MM.1S (cell line): ENCODE measurements around the gene TNFSF8.

Experiments used
- DNase-seq: peaks from one replicate; pipeline ENCODE4 v3.0.0-alpha.2; 2015
- H2AFZ ChIP-seq: fragments of 300-600 bp; sonication (generic); 2 replicates; pipeline ENCODE4 v1.6.0; 2016; ENCODE audit warnings: antibody characterized with exemption, low read length
- H3F3A ChIP-seq: fragments of 300-600 bp; sonication (generic); 2 replicates; pipeline ENCODE4 v1.6.1; 2016; ENCODE audit warnings: mild to moderate bottlenecking, antibody characterized with exemption, low read length, moderate library complexity, mixed read lengths; ENCODE audit not compliant: insufficient read depth
- H3K27ac ChIP-seq: fragments of 300-600 bp; sonication (generic); 2 replicates; pipeline ENCODE4 v1.5.1; 2016; ENCODE audit warnings: mild to moderate bottlenecking, low read length
- H3K27me3 ChIP-seq: fragments of 300-600 bp; sonication (generic); replicated peaks from 2 replicates; pipeline ENCODE4 v1.6.0; 2016; ENCODE audit warnings: low read length; ENCODE audit not compliant: insufficient read depth
- H3K36me3 ChIP-seq: fragments of 300-600 bp; sonication (generic); replicated peaks from 2 replicates; pipeline ENCODE4 v1.6.1; 2016; ENCODE audit warnings: mild to moderate bottlenecking, low read length, mixed read lengths; ENCODE audit not compliant: insufficient read depth
- H3K4me1 ChIP-seq: fragments of 300-600 bp; sonication (generic); 2 replicates; pipeline ENCODE4 v1.6.1; 2016; ENCODE audit warnings: low read length, mixed read lengths
- H3K4me2 ChIP-seq: fragments of 300-600 bp; sonication (generic); 2 replicates; pipeline ENCODE4 v1.6.0; 2016; ENCODE audit warnings: low read depth, low read length
- H3K4me3 ChIP-seq: fragments of 300-600 bp; sonication (generic); 2 replicates; pipeline ENCODE4 v1.5.1; 2016; ENCODE audit warnings: low read length, mixed read lengths
- H3K79me2 ChIP-seq: fragments of 300-600 bp; sonication (generic); 2 replicates; pipeline ENCODE4 v1.6.1; 2016; ENCODE audit warnings: mixed run types, low read length, mixed read lengths
- H3K9ac ChIP-seq: fragments of 300-600 bp; sonication (generic); 2 replicates; pipeline ENCODE4 v1.6.1; 2016; ENCODE audit warnings: low read length, mixed read lengths
- H3K9me2 ChIP-seq: fragments of 300-600 bp; sonication (generic); replicated peaks from 2 replicates; pipeline ENCODE4 v1.6.1; 2016; ENCODE audit warnings: mild to moderate bottlenecking, low read length, mixed read lengths; ENCODE audit not compliant: insufficient read depth
- H3K9me3 ChIP-seq: fragments of 300-600 bp; sonication (generic); replicated peaks from 2 replicates; pipeline ENCODE4 v1.6.1; 2016; ENCODE audit warnings: mild to moderate bottlenecking, low read length, mixed read lengths; ENCODE audit not compliant: insufficient read depth
- H4K20me1 ChIP-seq: fragments of 300-600 bp; sonication (generic); 2 replicates; pipeline ENCODE4 v1.6.1; 2016; ENCODE audit warnings: mild to moderate bottlenecking, low read length, moderate library complexity, mixed read lengths; ENCODE audit not compliant: insufficient read depth
- CTCF ChIP-seq: fragments of 300-600 bp; sonication (generic); IDR thresholded peaks from 2 replicates; pipeline ENCODE4 v1.5.1; 2016; ENCODE audit warnings: antibody characterized with exemption, low read length, mixed read lengths
- EZH2 ChIP-seq: fragments of 300-600 bp; sonication (generic); optimal IDR thresholded peaks from 2 replicates; pipeline ENCODE3; 2017; ENCODE audit warnings: low read depth, mild to moderate bottlenecking, antibody characterized with exemption, low read length, mixed read lengths
- EZH2phosphoT487 ChIP-seq: fragments of 300-600 bp; sonication (generic); IDR thresholded peaks from 2 replicates; pipeline ENCODE4 v1.6.1; 2018; ENCODE audit warnings: antibody characterized with exemption, low read length

The TNFSF8 gene

DNA sequence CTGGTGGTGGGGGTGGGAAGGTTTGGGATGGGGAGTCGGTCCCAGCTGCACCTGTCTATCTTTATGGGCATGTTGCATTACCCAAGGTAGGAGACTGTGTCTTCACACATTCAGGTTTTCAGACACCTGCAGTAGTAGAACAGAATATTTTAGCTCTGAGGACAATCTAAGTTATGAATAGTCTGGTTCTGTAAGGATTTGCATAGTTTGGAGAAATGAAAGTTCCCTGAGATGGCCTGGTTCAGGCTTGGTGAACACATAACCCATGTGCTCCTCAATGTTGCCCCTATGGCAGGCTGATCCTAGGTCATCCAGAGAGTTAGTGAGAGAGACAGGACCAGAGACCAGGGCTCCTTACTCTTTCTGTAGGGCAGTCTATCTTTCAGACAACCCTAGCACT, 20.7 kb downstream of the TNFSF8 start:
- Histone ChIP-seq H3K36me3 (no peaks in the 10 kb centered on the region), H3K79me2 (no peaks in the 10 kb centered on the region), H3K9me3 (no peaks in the 10 kb centered on the region), H2AFZ (no peak overlapping the region), H3K27ac (peak overlapping the region; percentile 64; the same call in 1 of the 2 replicates), H3K4me2 (peak overlapping the region; percentile 57), H3K27me3 (no peaks in the 10 kb centered on the region), H3F3A (peaks cover 37% of the 10 kb centered on the region), H4K20me1 (no peaks in the 10 kb centered on the region), H3K4me3 (no peak overlapping the region), H3K9ac (no peak overlapping the region), H3K4me1 (peaks cover 49% of the 10 kb centered on the region), H3K9me2 (no peaks in the 10 kb centered on the region)
- no peak for TF ChIP-seq EZH2
- no peak for TF ChIP-seq CTCF
- no peak for TF ChIP-seq EZH2phosphoT487
- DNase-seq, result peak; percentile 53

- H3K4me2 ChIP-seq, result peak overlapping the region; percentile 57
- no peaks in the 10 kb centered on the region for H3K79me2 ChIP-seq
- no peaks in the 10 kb centered on the region for H3K27me3 ChIP-seq
- TF ChIP-seq CTCF, result no peak
- TF ChIP-seq EZH2, result no peak
- H3K9me3 ChIP-seq, result no peaks in the 10 kb centered on the region
- peak overlapping the region; percentile 44 for H2AFZ ChIP-seq
- H3F3A ChIP-seq, result peaks cover 37% of the 10 kb centered on the region
- H3K9me2 ChIP-seq, result no peaks in the 10 kb centered on the region
- no peaks in the 10 kb centered on the region for H4K20me1 ChIP-seq
- peak overlapping the region; percentile 28; the same call in 1 of the 2 replicates for H3K9ac ChIP-seq
- H3K36me3 ChIP-seq, result no peaks in the 10 kb centered on the region
- peaks cover 53% of the 10 kb centered on the region for H3K4me1 ChIP-seq
- DNase-seq, result peak; percentile 33
- no peak overlapping the region for H3K4me3 ChIP-seq
- peak overlapping the region; percentile 64; the same call in 1 of the 2 replicates for H3K27ac ChIP-seq
Observed at GRCh38 chr9:114908805-114909448, 21.5 kb downstream of the TNFSF8 start.

GRCh38 chr9:114908104-114908622, 22.2 kb downstream of the TNFSF8 start:
- Histone ChIP-seq H3K36me3 (no peaks in the 10 kb centered on the region), H3K27ac (peak overlapping the region; percentile 64), H3K9ac (peak overlapping the region; percentile 28; the same call in 1 of the 2 replicates), H4K20me1 (no peaks in the 10 kb centered on the region), H3K79me2 (no peaks in the 10 kb centered on the region), H3K4me2 (peak overlapping the region; percentile 57), H3K9me2 (no peaks in the 10 kb centered on the region), H3K27me3 (no peaks in the 10 kb centered on the region), H3F3A (peaks cover 40% of the 10 kb centered on the region), H3K9me3 (no peaks in the 10 kb centered on the region), H3K4me3 (no peak overlapping the region), H3K4me1 (peaks cover 61% of the 10 kb centered on the region), H2AFZ (peak overlapping the region; percentile 44)
- TF ChIP-seq EZH2phosphoT487 (no peak), CTCF (no peak), EZH2 (no peak)
- peak; percentile 80 for DNase-seq
